Neural progenitor cell (in vitro differentiated cells): ENCODE measurements around the gene EIPR1. TPM values are rescaled to one million over a fixed set of nuclear protein-coding genes. Genes with fewer than 3 reads are reported as not detected.

Source experiments
- DNase-seq: peaks from one replicate; pipeline ENCODE4 v3.0.0-alpha.2; 2016; ENCODE audit warnings: low spot score
- H2AFZ ChIP-seq: fragments of 200-600 bp; sonication (generic); replicated peaks from 2 replicates; pipeline ENCODE4 v1.6.1; 2016; ENCODE audit warnings: antibody characterized with exemption
- H3F3A ChIP-seq: fragments of 200-600 bp; sonication (generic); 2 replicates; pipeline ENCODE4 v1.6.1; 2016; ENCODE audit warnings: antibody characterized with exemption, low read depth
- H3K27ac ChIP-seq: fragments of 200-600 bp; sonication (generic); 2 replicates; pipeline ENCODE4 v1.5.1; 2016; ENCODE audit warnings: mild to moderate bottlenecking
- H3K27me3 ChIP-seq: fragments of 200-600 bp; sonication (generic); 2 replicates; pipeline ENCODE4 v1.6.1; 2016; ENCODE audit warnings: mild to moderate bottlenecking, moderate library complexity
- H3K36me3 ChIP-seq: fragments of 200-600 bp; sonication (generic); 2 replicates; pipeline ENCODE4 v1.5.1; 2016
- H3K4me1 ChIP-seq: fragments of 200-600 bp; sonication (generic); 2 replicates; pipeline ENCODE4 v1.6.1; 2016; ENCODE audit warnings: mixed run types
- H3K4me2 ChIP-seq: fragments of 200-600 bp; sonication (generic); 2 replicates; pipeline ENCODE4 v1.6.1; 2016
- H3K4me3 ChIP-seq: fragments of 200-600 bp; sonication (generic); 2 replicates; pipeline ENCODE4 v1.5.1; 2016
- H3K79me2 ChIP-seq: fragments of 200-600 bp; sonication (generic); 2 replicates; pipeline ENCODE4 v1.6.1; 2016; ENCODE audit warnings: low read depth
- H3K9ac ChIP-seq: fragments of 200-600 bp; sonication (generic); 2 replicates; pipeline ENCODE4 v1.6.1; 2016
- H3K9me3 ChIP-seq: fragments of 200-600 bp; sonication (generic); 2 replicates; pipeline ENCODE4 v1.5.1; 2016; ENCODE audit warnings: low read depth
- H4K20me1 ChIP-seq: fragments of 200-600 bp; sonication (generic); 2 replicates; pipeline ENCODE4 v1.6.1; 2016; ENCODE audit warnings: low read depth
- H3K27ac Mint-ChIP-seq: 3 replicates; pipeline ENCODE4 v1.8.0; 2021; ENCODE audit warnings: mixed read lengths
- H3K27me3 Mint-ChIP-seq: 2 replicates; pipeline ENCODE4 v1.8.0; 2022; ENCODE audit warnings: low read depth, mild to moderate bottlenecking, inconsistent platforms, moderate library complexity, mixed read lengths; ENCODE audit not compliant: insufficient read depth
- H3K36me3 Mint-ChIP-seq: 3 replicates; pipeline ENCODE4 v1.8.0; 2021; ENCODE audit warnings: mixed read lengths
- H3K4me1 Mint-ChIP-seq: 3 replicates; pipeline ENCODE4 v1.8.0; 2021; ENCODE audit warnings: mixed read lengths
- H3K4me3 Mint-ChIP-seq: 3 replicates; pipeline ENCODE4 v1.8.0; 2021; ENCODE audit warnings: mild to moderate bottlenecking, moderate library complexity, mixed read lengths
- H3K9me3 Mint-ChIP-seq: 3 replicates; pipeline ENCODE4 v1.8.0; 2020; ENCODE audit warnings: mixed read lengths
- CTCF ChIP-seq: fragments of 200-600 bp; sonication (generic); IDR thresholded peaks from 2 replicates; pipeline ENCODE4 v1.5.1; 2017; ENCODE audit warnings: antibody characterized with exemption, mild to moderate bottlenecking
- EZH2 ChIP-seq: fragments of 200-600 bp; sonication (generic); IDR thresholded peaks from 2 replicates; pipeline ENCODE4 v1.6.1; 2017; ENCODE audit warnings: antibody characterized with exemption, mild to moderate bottlenecking, moderate library complexity
- EZH2phosphoT487 ChIP-seq: fragments of 200-600 bp; sonication (generic); IDR thresholded peaks from 2 replicates; pipeline ENCODE4 v1.6.1; 2017; ENCODE audit warnings: antibody characterized with exemption
- total RNA-seq: library from RNA; depleted of rRNA; stranded (reverse); fragments of >200 nt; gene quantifications from 2 replicates; pipeline ENCODE4 v1.2.3, GENCODE V29; 2015; ENCODE audit warnings: low replicate concordance

Gene EIPR1
- total RNA-seq, 1 donor from 2014 or later, result 57.1 TPM

GRCh38 chr2:3249476-3249962 lies 128.1 kb downstream of the EIPR1 start:
- Mint-ChIP-seq H3K27me3 (peaks cover 5% of the 10 kb centered on the region), H3K4me3 (no peak overlapping the region), H3K36me3 (peaks cover 18% of the 10 kb centered on the region), H3K27ac (no peak overlapping the region), H3K4me1 (peaks cover 9% of the 10 kb centered on the region), H3K9me3 (peaks cover 11% of the 10 kb centered on the region)
- no peaks in the 10 kb centered on the region for H3K79me2 ChIP-seq
- DNase-seq, result no peak
- H3K36me3 ChIP-seq, result no peaks in the 10 kb centered on the region
- TF ChIP-seq EZH2 (no peak), CTCF (no peak), EZH2phosphoT487 (no peak)
- no peaks in the 10 kb centered on the region for H3F3A ChIP-seq
- H3K4me3 ChIP-seq, result no peak overlapping the region
- H2AFZ ChIP-seq, result no peak overlapping the region
- H4K20me1 ChIP-seq, result peaks cover 7% of the 10 kb centered on the region
- H3K4me1 ChIP-seq, result no peaks in the 10 kb centered on the region
- H3K9me3 ChIP-seq, result no peaks in the 10 kb centered on the region
- no peaks in the 10 kb centered on the region for H3K27me3 ChIP-seq
- no peak overlapping the region for H3K4me2 ChIP-seq
- no peak overlapping the region for H3K27ac ChIP-seq
- no peak overlapping the region for H3K9ac ChIP-seq

- Histone ChIP-seq H3K9ac (no peak overlapping the region), H3K27ac (no peak overlapping the region), H3K9me3 (no peaks in the 10 kb centered on the region), H2AFZ (no peak overlapping the region), H4K20me1 (peaks cover 7% of the 10 kb centered on the region), H3K79me2 (no peaks in the 10 kb centered on the region), H3K4me3 (no peak overlapping the region), H3K4me1 (no peaks in the 10 kb centered on the region), H3F3A (no peaks in the 10 kb centered on the region), H3K4me2 (no peak overlapping the region), H3K27me3 (no peaks in the 10 kb centered on the region), H3K36me3 (no peaks in the 10 kb centered on the region)
- Mint-ChIP-seq H3K27me3 (peaks cover 5% of the 10 kb centered on the region), H3K27ac (no peak overlapping the region), H3K9me3 (peaks cover 11% of the 10 kb centered on the region), H3K4me1 (peaks cover 6% of the 10 kb centered on the region), H3K4me3 (no peak overlapping the region), H3K36me3 (peaks cover 13% of the 10 kb centered on the region)
- no peak for DNase-seq
- TF ChIP-seq EZH2 (no peak), EZH2phosphoT487 (no peak), CTCF (no peak)
Observed at GRCh38 chr2:3248754-3249475, 128.7 kb downstream of the EIPR1 start.

GRCh38 chr2:3246928-3247714 lies 130.5 kb downstream of the EIPR1 start:
- H3K9me3 ChIP-seq, result no peaks in the 10 kb centered on the region
- H3K9me3 Mint-ChIP-seq, result peaks cover 11% of the 10 kb centered on the region
- H4K20me1 ChIP-seq, result no peaks in the 10 kb centered on the region
- no peak overlapping the region for H3K9ac ChIP-seq
- peaks cover 13% of the 10 kb centered on the region for H3K36me3 Mint-ChIP-seq
- H3K27me3 Mint-ChIP-seq, result no peaks in the 10 kb centered on the region
- H3K4me1 ChIP-seq, result no peaks in the 10 kb centered on the region
- no peak overlapping the region for H3K4me3 ChIP-seq
- DNase-seq, result no peak
- no peak overlapping the region for H3K27ac ChIP-seq
- no peak overlapping the region for H3K4me3 Mint-ChIP-seq
- H3K27me3 ChIP-seq, result no peaks in the 10 kb centered on the region
- H3K4me1 Mint-ChIP-seq, result peaks cover 6% of the 10 kb centered on the region
- H3K79me2 ChIP-seq, result no peaks in the 10 kb centered on the region
- TF ChIP-seq EZH2 (no peak), CTCF (no peak), EZH2phosphoT487 (no peak)
- H3K27ac Mint-ChIP-seq, result no peak overlapping the region
- H3K4me2 ChIP-seq, result no peak overlapping the region
- H2AFZ ChIP-seq, result no peak overlapping the region
- H3F3A ChIP-seq, result no peaks in the 10 kb centered on the region
- no peaks in the 10 kb centered on the region for H3K36me3 ChIP-seq
